SH-SY5Y (cell line): ENCODE results near the gene METAP1.

ENCODE experiments used
- GATA2 ChIP-seq: IDR thresholded peaks from 2 replicates; pipeline ENCODE4 v1.6.1; 2011; ENCODE audit warnings: mild to moderate bottlenecking, low read depth, low read length
- GATA3 ChIP-seq: IDR thresholded peaks from 2 replicates; pipeline ENCODE4 v1.6.1; 2011; ENCODE audit warnings: low read depth, mild to moderate bottlenecking, low read length, moderate library complexity

DNA sequence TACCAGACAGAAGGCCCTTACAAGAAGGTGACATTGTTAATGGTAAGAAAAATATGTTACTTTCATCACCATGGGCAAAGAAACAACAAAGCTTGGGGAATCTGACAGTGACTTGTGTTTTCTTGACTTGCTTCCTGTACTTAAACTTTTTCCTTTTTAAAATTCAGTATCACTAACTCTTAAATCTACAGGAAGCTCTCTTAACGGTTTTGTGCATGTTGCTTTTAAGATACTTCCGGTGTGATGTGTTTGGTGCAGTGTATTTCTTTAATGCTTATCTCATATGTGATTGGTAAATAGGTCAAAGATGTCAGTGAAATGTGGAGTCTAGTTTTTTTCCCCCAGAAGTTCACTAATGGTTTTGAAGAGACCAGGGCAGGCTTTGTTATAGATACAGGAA lies 47.8 kb downstream of the METAP1 start:
- no peak for TF ChIP-seq GATA2
- no peak for TF ChIP-seq GATA3
